ENCODE results near the gene LRGUK. TPM values are rescaled to one million over a fixed set of nuclear protein-coding genes. Genes with fewer than 3 reads are reported as not detected.
"Not testable (repeated sequence)": the region's sequence is repeated elsewhere in the genome, so short reads cannot be mapped to it uniquely, and the experiment has no call there.

Gene LRGUK
- polyA plus RNA-seq, 4 donors: 1.4 to 2.1 (median 1.6) TPM

GRCh38 chr7:134220236-134220635 lies 93.1 kb downstream of the LRGUK start:
- DNase-seq (ENCODE audit: low read depth in 4 of 4, low spot score in 3 of 4): no peak

- not testable (repeated sequence) for DNase-seq (ENCODE audit: low read depth in 4 of 4, low spot score in 3 of 4)
These were observed 104.2 kb downstream of the LRGUK start for GRCh38 chr7:134231296-134231695.

GRCh38 chr7:134234216-134234615 lies 107.1 kb downstream of the LRGUK start:
- no peak for DNase-seq (ENCODE audit: low read depth in 4 of 4, low spot score in 3 of 4)

- no peak for DNase-seq (ENCODE audit: low read depth in 4 of 4, low spot score in 3 of 4)
These were observed 118.1 kb downstream of the LRGUK start for GRCh38 chr7:134245253-134245652.

- DNase-seq (ENCODE audit: low read depth in 4 of 4, low spot score in 3 of 4): no peak
These were observed 119.2 kb downstream of the LRGUK start for GRCh38 chr7:134246347-134246746.

GRCh38 chr7:134246761-134247160 lies 119.6 kb downstream of the LRGUK start:
- no peak for DNase-seq (ENCODE audit: low read depth in 4 of 4, low spot score in 3 of 4)

GRCh38 chr7:134248196-134248595 lies 121.1 kb downstream of the LRGUK start:
- no peak for DNase-seq (ENCODE audit: low read depth in 4 of 4, low spot score in 3 of 4)

- DNase-seq (ENCODE audit: low read depth in 4 of 4, low spot score in 3 of 4): no peak
These were observed 127.2 kb downstream of the LRGUK start for GRCh38 chr7:134254311-134254710.

- DNase-seq (ENCODE audit: low read depth in 4 of 4, low spot score in 3 of 4): no peak
These were observed 128.7 kb downstream of the LRGUK start for GRCh38 chr7:134255814-134256213.

- DNase-seq (ENCODE audit: low read depth in 4 of 4, low spot score in 3 of 4): no peak
These were observed 135.2 kb downstream of the LRGUK start for GRCh38 chr7:134262322-134262721.

GRCh38 chr7:134276951-134277350 lies 149.8 kb downstream of the LRGUK start:
- DNase-seq (ENCODE audit: low read depth in 4 of 4, low spot score in 3 of 4): no peak

GRCh38 chr7:134278502-134279153 lies 151.5 kb downstream of the LRGUK start:
- DNase-seq (ENCODE audit: low read depth in 4 of 4, low spot score in 3 of 4): no peak

- no peak for DNase-seq (ENCODE audit: low read depth in 4 of 4, low spot score in 3 of 4)
These were observed 152.2 kb downstream of the LRGUK start for GRCh38 chr7:134279336-134279735.

GRCh38 chr7:134279898-134280297 lies 152.8 kb downstream of the LRGUK start:
- no peak for DNase-seq (ENCODE audit: low read depth in 4 of 4, low spot score in 3 of 4)

- no peak for DNase-seq (ENCODE audit: low read depth in 4 of 4, low spot score in 3 of 4)
These were observed 153.4 kb downstream of the LRGUK start for GRCh38 chr7:134280508-134280907.

GRCh38 chr7:134284011-134284410 lies 156.9 kb downstream of the LRGUK start:
- no peak for DNase-seq (ENCODE audit: low read depth in 4 of 4, low spot score in 3 of 4)

- no peak for DNase-seq (ENCODE audit: low read depth in 4 of 4, low spot score in 3 of 4)
These were observed 157.8 kb downstream of the LRGUK start for GRCh38 chr7:134284952-134285351.

GRCh38 chr7:134287916-134288659 lies 160.9 kb downstream of the LRGUK start:
- no peak for DNase-seq (ENCODE audit: low read depth in 4 of 4, low spot score in 3 of 4)

GRCh38 chr7:134289423-134289822 lies 162.3 kb downstream of the LRGUK start:
- DNase-seq (ENCODE audit: low read depth in 4 of 4, low spot score in 3 of 4): no peak

- DNase-seq (ENCODE audit: low read depth in 4 of 4, low spot score in 3 of 4): no peak
These were observed 162.7 kb downstream of the LRGUK start for GRCh38 chr7:134289841-134290240.

- no peak for DNase-seq (ENCODE audit: low read depth in 4 of 4, low spot score in 3 of 4)
These were observed 163.1 kb downstream of the LRGUK start for GRCh38 chr7:134290286-134290685.

- DNase-seq (ENCODE audit: low read depth in 4 of 4, low spot score in 3 of 4): no peak
These were observed 166.0 kb downstream of the LRGUK start for GRCh38 chr7:134293002-134293740.
